ENCODE results near the gene IL13RA1. TPM values are rescaled to one million over a fixed set of nuclear protein-coding genes. Genes with fewer than 3 reads are reported as not detected.

The IL13RA1 gene
- polyA plus RNA-seq, 1 donor (not counting 4 experiments of a cell fraction or from before 2014, with no cell fraction given) = 27.8 TPM

GRCh38 chrX:118761939-118762707 lies 34.7 kb downstream of the IL13RA1 start:
- Histone ChIP-seq H3K4me3 (ENCODE audit: control insufficient read depth in 2 of 3, extremely low read depth in 1 of 3, insufficient read depth in 2 of 3, low read depth in 1 of 3, low read length in 3 of 3) (no peak overlapping the region), H3K27me3 (ENCODE audit: control insufficient read depth, extremely low read depth, insufficient read depth, low read length) (no peaks in the 10 kb centered on the region), H3K27ac (ENCODE audit: control insufficient read depth, insufficient read depth, low read length) (no peak overlapping the region), H4K20me1 (ENCODE audit: control insufficient read depth, extremely low read depth, insufficient read depth, low read length) (no peaks in the 10 kb centered on the region), H3K4me1 (ENCODE audit: control insufficient read depth, extremely low read depth, insufficient read depth, low read length) (no peaks in the 10 kb centered on the region), H3K36me3 (ENCODE audit: control insufficient read depth in 2 of 2, extremely low read depth in 1 of 2, insufficient read depth in 2 of 2, low read length in 2 of 2) (no peaks in the 10 kb centered on the region), H3K9me1 (ENCODE audit: control insufficient read depth, extremely low read depth, insufficient read depth, low read length) (no peaks in the 10 kb centered on the region), H3K79me2 (ENCODE audit: control insufficient read depth, insufficient read depth, low read length) (no peaks in the 10 kb centered on the region), H3K9ac (ENCODE audit: control insufficient read depth, extremely low read depth, insufficient read depth, low read length) (no peak overlapping the region), H3K9me3 (ENCODE audit: control insufficient read depth, low read depth, low read length) (no peaks in the 10 kb centered on the region), H3K4me2 (ENCODE audit: control insufficient read depth, extremely low read depth, insufficient read depth, low read depth, low read length) (no peak overlapping the region), H2AFZ (ENCODE audit: control insufficient read depth, low read length) (no peak overlapping the region)
- no peak for DNase-seq (ENCODE audit: low read depth, low spot score)
- no peak for FAIRE-seq
- TF ChIP-seq CTCF (optimal IDR thresholded peaks at IDR 0.05 in 1 of 3, IDR thresholded peaks at IDR 0.05 in 1 of 3, conservative IDR thresholded peaks at IDR 0.05 in 1 of 3; ENCODE audit: extremely low read depth in 1 of 3, insufficient read depth in 2 of 3, low read length in 3 of 3) = peak in 1 of 3 experiments; percentile 17
- no peak for TF ChIP-seq EZH2 (IDR thresholded peaks at IDR 0.05; ENCODE audit: low read length)
- dilution Hi-C loops (cut with MboI; ENCODE audit: extremely low pct_ligation_motif_present, low sequenced_read_pairs) = no loop called here

GRCh38 chrX:118763489-118763888 lies 36.1 kb downstream of the IL13RA1 start:
- dilution Hi-C loops (cut with MboI; ENCODE audit: extremely low pct_ligation_motif_present, low sequenced_read_pairs) = no loop called here

More at GRCh38 chrX:118763489-118763888, 36.1 kb downstream of the IL13RA1 start:
- H4K20me1 ChIP-seq (ENCODE audit: control insufficient read depth, extremely low read depth, insufficient read depth, low read length) = no peaks in the 10 kb centered on the region
- DNase-seq (ENCODE audit: low read depth, low spot score) (no peak), FAIRE-seq (no peak)
- no peaks in the 10 kb centered on the region for H3K9me1 ChIP-seq (ENCODE audit: control insufficient read depth, extremely low read depth, insufficient read depth, low read length)
- no peak overlapping the region for H3K27ac ChIP-seq (ENCODE audit: control insufficient read depth, insufficient read depth, low read length)
- no peaks in the 10 kb centered on the region for H3K4me1 ChIP-seq (ENCODE audit: control insufficient read depth, extremely low read depth, insufficient read depth, low read length)
- H3K9me3 ChIP-seq (ENCODE audit: control insufficient read depth, low read depth, low read length) = no peaks in the 10 kb centered on the region
- TF ChIP-seq EZH2 (IDR thresholded peaks at IDR 0.05; ENCODE audit: low read length) (no peak), CTCF (optimal IDR thresholded peaks at IDR 0.05 in 1 of 3, IDR thresholded peaks at IDR 0.05 in 1 of 3, conservative IDR thresholded peaks at IDR 0.05 in 1 of 3; ENCODE audit: extremely low read depth in 1 of 3, insufficient read depth in 2 of 3, low read length in 3 of 3) (no peak)
- H2AFZ ChIP-seq (ENCODE audit: control insufficient read depth, low read length) = no peak overlapping the region
- H3K9ac ChIP-seq (ENCODE audit: control insufficient read depth, extremely low read depth, insufficient read depth, low read length) = no peak overlapping the region
- no peak overlapping the region for H3K4me2 ChIP-seq (ENCODE audit: control insufficient read depth, extremely low read depth, insufficient read depth, low read depth, low read length)
- H3K36me3 ChIP-seq (ENCODE audit: control insufficient read depth in 2 of 2, extremely low read depth in 1 of 2, insufficient read depth in 2 of 2, low read length in 2 of 2) = no peaks in the 10 kb centered on the region
- H3K4me3 ChIP-seq (ENCODE audit: control insufficient read depth in 2 of 3, extremely low read depth in 1 of 3, insufficient read depth in 2 of 3, low read depth in 1 of 3, low read length in 3 of 3) = no peak overlapping the region
- H3K27me3 ChIP-seq (ENCODE audit: control insufficient read depth, extremely low read depth, insufficient read depth, low read length) = no peaks in the 10 kb centered on the region
- no peaks in the 10 kb centered on the region for H3K79me2 ChIP-seq (ENCODE audit: control insufficient read depth, insufficient read depth, low read length)

Data from keratinocyte (primary cell).